GM12864 (cell line): ENCODE measurements around the gene TCF23.

Experiments used
- DNase-seq: peaks from one replicate; pipeline ENCODE4 v3.0.0-alpha.2; 2011; ENCODE audit warnings: low read depth
- H3K4me3 ChIP-seq: 2 replicates; pipeline ENCODE4 v1.5.1; 2011; ENCODE audit warnings: mild to moderate bottlenecking, low read depth, low read length, control low read depth
- TF ChIP-seq, protein P1 (sequence below): IDR thresholded peaks from 2 replicates; pipeline ENCODE4 v1.5.1; 2011; ENCODE audit warnings: low read depth, mild to moderate bottlenecking, moderate library complexity, low read length, control low read depth, inconsistent platforms; ENCODE audit errors: missing control alignments

Gene TCF23

DNA sequence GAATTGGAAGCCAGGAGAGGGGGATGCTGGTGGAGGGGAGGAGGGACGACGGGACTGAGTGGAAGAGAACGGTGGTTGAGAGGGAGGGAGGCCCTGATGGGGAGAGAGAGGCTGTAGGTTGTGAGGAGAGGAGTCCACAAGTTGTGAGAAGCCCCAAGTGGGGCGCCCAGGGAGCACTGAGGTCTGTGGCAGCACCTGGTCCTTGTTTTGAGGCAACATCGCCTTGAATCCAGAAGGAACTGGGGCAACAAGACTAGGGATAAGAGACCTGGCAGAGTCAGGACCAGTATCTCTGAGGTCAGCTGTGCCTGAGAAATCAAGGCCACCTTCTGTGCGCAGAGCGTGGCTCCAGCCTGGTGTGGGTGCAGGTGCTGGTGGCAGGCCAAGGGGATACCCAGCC lies 10.7 kb upstream of the TCF23 start:
- TF ChIP-seq, protein P1, sequence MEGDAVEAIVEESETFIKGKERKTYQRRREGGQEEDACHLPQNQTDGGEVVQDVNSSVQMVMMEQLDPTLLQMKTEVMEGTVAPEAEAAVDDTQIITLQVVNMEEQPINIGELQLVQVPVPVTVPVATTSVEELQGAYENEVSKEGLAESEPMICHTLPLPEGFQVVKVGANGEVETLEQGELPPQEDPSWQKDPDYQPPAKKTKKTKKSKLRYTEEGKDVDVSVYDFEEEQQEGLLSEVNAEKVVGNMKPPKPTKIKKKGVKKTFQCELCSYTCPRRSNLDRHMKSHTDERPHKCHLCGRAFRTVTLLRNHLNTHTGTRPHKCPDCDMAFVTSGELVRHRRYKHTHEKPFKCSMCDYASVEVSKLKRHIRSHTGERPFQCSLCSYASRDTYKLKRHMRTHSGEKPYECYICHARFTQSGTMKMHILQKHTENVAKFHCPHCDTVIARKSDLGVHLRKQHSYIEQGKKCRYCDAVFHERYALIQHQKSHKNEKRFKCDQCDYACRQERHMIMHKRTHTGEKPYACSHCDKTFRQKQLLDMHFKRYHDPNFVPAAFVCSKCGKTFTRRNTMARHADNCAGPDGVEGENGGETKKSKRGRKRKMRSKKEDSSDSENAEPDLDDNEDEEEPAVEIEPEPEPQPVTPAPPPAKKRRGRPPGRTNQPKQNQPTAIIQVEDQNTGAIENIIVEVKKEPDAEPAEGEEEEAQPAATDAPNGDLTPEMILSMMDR = no peak
- DNase-seq = no peak
- H3K4me3 ChIP-seq = no peak overlapping the region

DNA sequence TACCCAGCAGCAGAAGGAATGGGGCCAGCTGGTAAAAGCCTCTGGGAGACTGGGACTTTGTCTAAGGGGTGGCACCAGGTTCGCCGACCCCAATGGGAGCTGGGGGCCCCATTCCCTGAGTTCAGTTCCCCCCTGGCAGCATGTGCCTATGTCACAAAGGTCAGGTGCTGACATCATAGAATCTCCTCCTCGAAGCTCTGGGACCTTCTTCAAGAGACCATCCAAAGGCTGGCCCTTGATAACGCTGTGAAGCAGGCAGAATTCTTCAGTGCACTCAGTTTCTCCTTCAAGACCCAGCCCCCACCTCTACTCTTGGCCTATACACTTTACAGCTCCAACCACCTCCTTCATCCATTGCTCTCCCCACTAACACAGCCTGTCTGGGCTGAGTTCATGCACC lies 9.5 kb upstream of the TCF23 start, which contains the start of gene PRR30:
TSS of gene PRR30 (minus strand) at position 101 of the 400 bp plus-strand sequence. CDS start 1,081 bp downstream, outside the sequence.
- TF ChIP-seq, protein P1 = no peak
- H3K4me3 ChIP-seq = no peak within 1 kb of the TSS
- DNase-seq = no peak

DNA sequence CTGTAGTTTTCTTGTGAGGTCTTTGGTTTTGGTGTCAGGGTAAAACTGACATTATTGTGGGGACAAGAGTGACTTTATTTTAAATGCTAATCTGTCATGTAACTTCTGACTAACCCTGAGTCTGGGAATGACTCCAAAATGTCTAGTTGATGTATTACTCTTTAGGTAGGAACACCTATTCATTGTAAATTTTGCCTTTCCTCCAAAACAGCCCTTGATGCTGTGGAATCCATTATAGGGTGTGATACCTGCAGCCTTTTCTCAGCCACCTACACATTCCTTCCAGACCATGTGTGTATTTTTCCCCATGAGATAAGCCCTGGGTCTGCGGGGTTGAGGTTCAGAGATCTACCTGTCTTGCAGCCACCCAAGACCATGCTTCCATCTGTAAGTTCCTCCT lies 5.5 kb upstream of the TCF23 start:
- TF ChIP-seq, protein P1 = no peak
- no peak for DNase-seq
- H3K4me3 ChIP-seq = no peak overlapping the region

DNA sequence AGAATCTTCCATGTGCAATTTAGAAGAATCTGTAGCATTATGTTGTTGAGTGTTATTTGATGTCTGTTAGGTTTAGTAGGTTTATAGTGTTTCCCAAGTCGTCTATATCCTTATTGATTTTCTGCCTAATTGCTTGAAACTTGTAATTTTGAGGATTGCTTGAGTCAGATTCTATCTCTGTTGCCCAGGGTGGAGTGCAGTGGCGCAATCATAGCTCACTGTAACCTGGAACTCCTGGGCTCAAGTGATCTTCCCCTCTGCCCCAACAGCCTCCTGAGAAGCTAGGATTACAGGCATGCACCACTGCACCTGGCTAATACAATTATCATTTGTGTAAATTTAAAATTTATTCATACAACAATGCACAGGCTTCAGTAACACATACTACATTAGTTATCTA lies 3.1 kb upstream of the TCF23 start:
- no peak for DNase-seq
- H3K4me3 ChIP-seq = no peak overlapping the region
- TF ChIP-seq, protein P1 = no peak

DNA sequence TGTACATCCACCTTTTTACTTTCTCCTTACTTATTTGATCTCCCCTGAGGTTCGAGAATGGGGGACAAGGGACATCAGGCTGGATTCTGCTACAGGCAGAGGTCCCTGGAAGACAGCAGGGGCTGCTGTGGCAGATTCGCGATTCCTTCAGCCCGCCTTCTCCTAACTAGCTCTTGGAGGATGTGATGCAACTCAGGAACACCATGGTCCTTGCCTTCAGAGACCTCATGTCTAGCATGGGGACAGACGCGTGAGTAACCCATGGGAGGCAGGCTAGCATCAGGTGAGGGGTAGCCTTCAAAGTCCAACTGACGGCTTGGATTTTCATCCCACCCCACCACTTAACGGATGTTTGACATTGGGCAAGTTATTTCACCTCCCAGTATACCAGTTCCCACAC lies 869 bp upstream of the TCF23 start:
- H3K4me3 ChIP-seq = no peak overlapping the region
- TF ChIP-seq, protein P1 = no peak
- DNase-seq = no peak

DNA sequence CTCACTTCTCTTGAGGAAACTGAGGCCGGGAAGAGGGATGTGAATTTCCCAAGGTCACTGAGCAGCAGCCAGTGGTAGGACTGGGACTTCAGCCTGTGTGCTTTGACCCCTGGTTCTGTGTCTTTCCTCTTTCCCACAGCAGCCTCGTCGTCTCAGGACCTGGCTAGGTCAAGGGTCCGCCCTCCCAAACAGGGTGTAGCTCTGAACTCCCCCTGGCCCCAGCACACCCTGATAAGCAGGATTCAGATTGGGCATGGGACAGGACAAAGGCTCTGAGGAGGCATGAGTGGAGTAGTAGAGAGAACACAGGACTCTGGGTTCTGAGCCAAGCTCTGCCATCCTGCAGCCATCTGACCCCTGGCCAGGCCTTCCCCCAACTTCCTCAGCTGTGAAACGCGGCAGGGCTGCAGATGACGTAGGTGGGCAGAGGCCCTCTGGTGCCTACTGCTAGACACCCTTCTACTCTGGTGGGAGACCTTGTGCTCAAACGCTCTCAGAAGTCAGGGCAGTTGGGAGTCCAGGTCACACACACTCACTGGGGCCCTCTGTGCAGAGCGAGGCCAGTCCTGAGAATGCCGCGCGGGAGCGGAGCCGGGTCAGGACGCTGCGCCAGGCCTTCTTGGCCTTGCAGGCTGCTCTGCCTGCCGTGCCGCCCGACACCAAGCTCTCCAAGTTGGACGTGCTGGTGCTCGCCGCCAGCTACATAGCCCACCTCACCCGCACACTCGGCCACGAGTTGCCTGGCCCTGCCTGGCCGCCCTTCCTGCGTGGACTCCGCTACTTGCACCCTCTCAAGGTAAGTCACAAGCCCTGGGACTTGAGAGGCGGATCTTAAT lies 984 bp downstream of the TCF23 start:
- no peak for DNase-seq
- TF ChIP-seq, protein P1 = no peak
- no peak overlapping the region for H3K4me3 ChIP-seq
